ENCODE data around the gene MYT1. TPM values are rescaled to one million over a fixed set of nuclear protein-coding genes. Genes with fewer than 3 reads are reported as not detected.

MYT1 gene
- total and polyA plus RNA-seq, 2 of the 8 experiments (the other 6 are each of a cell fraction or from before 2014, with no cell fraction given) = 0.63 to 2.0 TPM

GRCh38 chr20:64148581-64148980 is 15.7 kb upstream of the MYT1 start:
- Histone ChIP-seq H3K36me3 (ENCODE audit: control insufficient read depth in 2 of 4, insufficient read depth in 4 of 4, low read length in 3 of 4) (no peaks in the 10 kb centered on the region; a peak in 1 of 8 replicates), H2AK5ac (ENCODE audit: low read depth, low read length) (no peak overlapping the region), H3K4me3 (ENCODE audit: extremely low read depth in 1 of 4, insufficient read depth in 2 of 4, low read depth in 3 of 4, low read length in 4 of 4) (no peak overlapping the region), H3K27me3 (replicated peaks in 1 of 4; ENCODE audit: control insufficient read depth in 3 of 4, extremely low read depth in 1 of 4, insufficient read depth in 3 of 4, low read length in 3 of 4) (no peaks in the 10 kb centered on the region), H2BK15ac (ENCODE audit: low read length) (no peak overlapping the region), H4K8ac (ENCODE audit: extremely low read depth, insufficient read depth, low read length) (no peak overlapping the region), H3K4ac (replicated peaks; ENCODE audit: insufficient read length, low read depth, low read length) (no peak overlapping the region), H4K5ac (ENCODE audit: insufficient read length, low read depth, low read length) (no peak overlapping the region), H3K4me2 (ENCODE audit: insufficient read depth in 1 of 2, low read depth in 2 of 2, low read length in 2 of 2) (no peak overlapping the region), H3K4me1 (replicated peaks in 1 of 4; ENCODE audit: control insufficient read depth in 3 of 4, insufficient read depth in 4 of 4, low read length in 3 of 4) (peaks cover 0 to 17% (median 9%) of the 10 kb centered on the region in 4 experiments; a peak in 5 of 7 replicates), H3K18ac (ENCODE audit: extremely low read depth, low read length) (no peak overlapping the region), H2BK5ac (ENCODE audit: low read depth, low read length) (no peak overlapping the region), H4K20me1 (replicated peaks in 1 of 2; ENCODE audit: control insufficient read depth in 1 of 2, insufficient read depth in 2 of 2, low read length in 2 of 2) (peaks cover 0 to 6% of the 10 kb centered on the region in 2 experiments), H3K9ac (replicated peaks in 1 of 4; ENCODE audit: extremely low read depth in 1 of 4, low read depth in 3 of 4, low read length in 3 of 4) (no peak overlapping the region), H3K27ac (ENCODE audit: low read depth, low read length) (no peak overlapping the region), H3K14ac (ENCODE audit: insufficient read length) (no peak overlapping the region), H4K91ac (replicated peaks; ENCODE audit: insufficient read length, low read length) (no peak overlapping the region), H3K56ac (replicated peaks; ENCODE audit: insufficient read length, low read depth, low read length) (no peak overlapping the region), H3K23me2 (ENCODE audit: low read depth, low read length) (peaks cover 4% of the 10 kb centered on the region; the same call in 1 of the 2 replicates), H3K79me1 (ENCODE audit: low read depth, low read length) (no peaks in the 10 kb centered on the region), H3K23ac (ENCODE audit: insufficient read length) (no peak overlapping the region), H2BK20ac (ENCODE audit: low read length) (no peak overlapping the region), H2BK120ac (replicated peaks; ENCODE audit: low read depth, low read length) (no peak overlapping the region), H3K79me2 (ENCODE audit: control insufficient read depth in 1 of 2, insufficient read depth in 2 of 2, low read length in 2 of 2) (no peaks in the 10 kb centered on the region), H2AFZ (ENCODE audit: low read length) (no peak overlapping the region), H2BK12ac (ENCODE audit: low read depth, low read length) (no peak overlapping the region), H3K9me3 (ENCODE audit: insufficient read depth in 2 of 2, low read depth in 1 of 2, low read length in 1 of 2) (peaks cover 19 to 21% of the 10 kb centered on the region in 2 experiments)
- DNase-seq (ENCODE audit: low read depth in 1 of 2, low spot score in 2 of 2) (no peak), FAIRE-seq (no peak)
- WGBS, 2 experiments (ENCODE audit: extremely low coverage in 1 of 2, insufficient coverage in 1 of 2, insufficient read length in 1 of 2, insufficient replicate concordance in 2 of 2, low coverage in 1 of 2, low lambda C conversion rate in 2 of 2, missing lambda C conversion rate in 1 of 2) = 87% methylated on average over 5 of the region's 5 CpGs; no CpG with 5 or more reads in 1 of the 2 experiments
- CTCF ChIA-PET (ENCODE audit: partially characterized antibody) = interaction anchor here (1.0 to 1.4 kb wide), 5 partner anchors 21 to 100 kb away, joined by 3 to 6 read pairs (median 3); partner anchors contain the start of gene LKAAEAR1
- POLR2A ChIA-PET (ENCODE audit: partially characterized antibody) = no interaction called here
- TF ChIP-seq BACH1 (IDR thresholded peaks at IDR 0.05; ENCODE audit: low read length) = no peak
- no peak for TF ChIP-seq ATF3 (IDR thresholded peaks at IDR 0.05; ENCODE audit: insufficient read depth, low read depth, low read length)
- TF ChIP-seq CTBP2 (IDR thresholded peaks at IDR 0.05; ENCODE audit: borderline replicate concordance, insufficient read depth, insufficient read length, low read length) = no peak
- TF ChIP-seq CEBPB (IDR thresholded peaks at IDR 0.05; ENCODE audit: low read depth, low read length) = no peak
- TF ChIP-seq USF2 (IDR thresholded peaks at IDR 0.05; ENCODE audit: low read length) = no peak
- TF ChIP-seq E2F6 (IDR thresholded peaks at IDR 0.05) = no peak
- no peak for TF ChIP-seq POLR2AphosphoS5 (IDR thresholded peaks at IDR 0.05; ENCODE audit: low read depth, low read length)
- no peak for TF ChIP-seq RFX5 (IDR thresholded peaks at IDR 0.05; ENCODE audit: borderline replicate concordance, low read depth, low read length)
- TF ChIP-seq SRF (IDR thresholded peaks at IDR 0.05; ENCODE audit: low read depth, low read length) = no peak
- TF ChIP-seq JUN (IDR thresholded peaks at IDR 0.05; ENCODE audit: low read depth, low read length) = no peak
- no peak for TF ChIP-seq RBBP5 (IDR thresholded peaks at IDR 0.05; ENCODE audit: borderline replicate concordance, low read depth, low read length)
- no peak for TF ChIP-seq SP2 (IDR thresholded peaks at IDR 0.05; ENCODE audit: low read length)
- TF ChIP-seq POLR2A (IDR thresholded peaks at IDR 0.05; ENCODE audit: control extremely low read depth in 1 of 2, low read depth in 2 of 2, low read length in 2 of 2) = no peak

Measured in H1 (cell line).